ENCODE measurements around the gene SERBP1.

SERBP1 gene

GRCh38 chr1:67361641-67362040, 68.6 kb downstream of the SERBP1 start:
- no peak for DNase-seq (ENCODE audit: low spot score)

- DNase-seq (ENCODE audit: low spot score), result no peak
Observed at GRCh38 chr1:67359592-67359991, 70.6 kb downstream of the SERBP1 start.

Measured in activated CD4-positive, alpha-beta T cell treated with anti-CD3 and anti-CD28 coated beads, Interleukin-2, Interleukin-4, amounts not matched to agents 100 ng/mL and 50 ng/mL, durations not matched to agents 16 hours and 8 hours (primary cell).